Sigmoid colon (tissue), 4 donors: ENCODE results near the gene CD24.
"Not testable (repeated sequence)": the region's sequence is repeated elsewhere in the genome, so short reads cannot be mapped to it uniquely, and the experiment has no call there.

ENCODE experiments used
- CTCF ChIP-seq, 4 experiments: fragments of 450-650 bp in 3 of 4; fragments of 200-600 bp in 1 of 4; IDR thresholded peaks; one replicate each; pipeline ENCODE4 v1.5.1; 2016 to 2019; ENCODE audit warnings: antibody characterized with exemption in 4 of 4, mild to moderate bottlenecking in 3 of 4, moderate library complexity in 2 of 4
- POLR2A ChIP-seq, 2 donors: fragments of 450-650 bp; IDR thresholded peaks; one replicate each; pipeline ENCODE4 v1.6.1; 2016; ENCODE audit warnings: antibody characterized with exemption in 2 of 2, mild to moderate bottlenecking in 2 of 2, moderate library complexity in 2 of 2
- POLR2AphosphoS5 ChIP-seq, 4 donors: sonication (generic); formaldehyde crosslinking; IDR thresholded peaks; one replicate each; pipeline ENCODE4 v1.6.1; 2017; ENCODE audit warnings: antibody characterized with exemption in 4 of 4

- not testable (repeated sequence) for TF ChIP-seq POLR2A, CTCF, POLR2AphosphoS5 (IDR thresholded peaks at IDR 0.05)
These were observed 45.1 kb upstream of the CD24 start for GRCh38 chr6:107019628-107020027.
